DLD1 (cell line): ENCODE results near the gene FHAD1.
"Not testable (repeated sequence)": the region's sequence is repeated elsewhere in the genome, so short reads cannot be mapped to it uniquely, and the experiment has no call there.

ENCODE experiments used
- in situ Hi-C: cut with HindIII; loops from 2 replicates; pipeline ENCODE4 v1.10.0; 2017; ENCODE audit warnings: low sequenced_read_pairs

Gene FHAD1

DNA sequence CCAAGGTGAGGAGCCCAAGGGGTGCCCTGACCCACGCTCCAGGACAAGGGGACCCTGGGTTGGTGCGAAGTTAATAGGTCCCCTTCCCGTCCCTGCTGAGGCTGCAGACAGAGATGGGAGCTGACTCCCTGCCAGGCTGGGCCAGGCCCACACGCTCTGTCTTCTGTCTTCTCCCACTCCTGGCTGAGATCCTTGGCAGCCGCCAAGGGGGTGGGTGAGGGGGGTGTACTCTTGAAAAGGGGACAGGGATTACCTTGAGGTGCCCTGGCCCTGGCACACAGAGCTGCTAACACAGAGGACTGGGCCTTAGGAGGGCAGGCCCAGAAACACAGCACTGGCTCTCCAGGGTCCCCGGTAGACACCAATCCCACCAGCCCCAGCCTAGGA lies 180.2 kb downstream of the FHAD1 start:
- in situ Hi-C loops: no loop called here

GRCh38 chr1:15428252-15428651 lies 181.2 kb downstream of the FHAD1 start:
- in situ Hi-C loops: not testable (repeated sequence)

- in situ Hi-C loops: no loop called here
These were observed 181.9 kb downstream of the FHAD1 start for GRCh38 chr1:15428815-15429435.

- in situ Hi-C loops: no loop called here
These were observed 182.7 kb downstream of the FHAD1 start for GRCh38 chr1:15429701-15430149.

GRCh38 chr1:15430787-15431570 lies 184.0 kb downstream of the FHAD1 start:
- in situ Hi-C loops: no loop called here

DNA sequence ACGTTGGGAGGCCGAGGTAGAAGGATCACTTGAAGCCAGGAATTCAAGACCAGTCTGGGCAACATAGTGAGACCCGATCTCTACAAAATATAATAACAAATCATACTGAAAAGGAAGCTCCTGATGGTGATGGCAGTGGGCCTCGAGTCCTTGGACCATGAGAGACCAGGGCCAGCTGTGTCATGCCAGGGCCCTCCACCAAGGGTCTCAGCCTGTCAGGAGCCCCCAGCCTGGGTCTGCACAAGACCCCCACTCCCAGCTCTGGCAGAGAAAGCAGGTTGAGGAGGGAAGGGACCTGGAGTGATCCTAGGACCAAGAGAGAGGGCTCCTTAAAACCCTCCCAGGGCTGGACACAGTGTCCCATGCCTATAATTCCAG lies 184.5 kb downstream of the FHAD1 start:
- in situ Hi-C loops: no loop called here

GRCh38 chr1:15432324-15432723 lies 185.3 kb downstream of the FHAD1 start:
- in situ Hi-C loops: no loop called here

GRCh38 chr1:15433471-15433870 lies 186.4 kb downstream of the FHAD1 start:
- in situ Hi-C loops: no loop called here

DNA sequence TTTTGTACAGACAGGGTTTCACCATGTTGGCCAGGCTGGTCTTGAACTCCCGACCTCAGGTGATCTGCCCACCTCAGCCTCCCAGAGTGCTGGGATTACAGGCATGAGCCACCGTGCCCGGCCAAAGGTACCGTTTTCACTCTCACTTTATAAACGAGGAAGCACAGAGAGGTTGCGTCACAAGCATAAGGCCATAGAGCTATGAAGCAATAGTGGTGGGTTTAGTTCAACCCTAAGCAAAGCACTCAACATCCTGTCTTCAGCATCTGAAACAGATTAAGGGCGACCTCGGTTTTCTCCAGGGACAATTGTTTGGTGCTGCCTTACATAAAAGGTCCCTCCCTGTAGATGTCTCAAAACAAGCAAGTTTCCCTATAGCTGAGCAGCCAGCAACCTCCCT lies 187.7 kb downstream of the FHAD1 start:
- in situ Hi-C loops: not testable (repeated sequence)

DNA sequence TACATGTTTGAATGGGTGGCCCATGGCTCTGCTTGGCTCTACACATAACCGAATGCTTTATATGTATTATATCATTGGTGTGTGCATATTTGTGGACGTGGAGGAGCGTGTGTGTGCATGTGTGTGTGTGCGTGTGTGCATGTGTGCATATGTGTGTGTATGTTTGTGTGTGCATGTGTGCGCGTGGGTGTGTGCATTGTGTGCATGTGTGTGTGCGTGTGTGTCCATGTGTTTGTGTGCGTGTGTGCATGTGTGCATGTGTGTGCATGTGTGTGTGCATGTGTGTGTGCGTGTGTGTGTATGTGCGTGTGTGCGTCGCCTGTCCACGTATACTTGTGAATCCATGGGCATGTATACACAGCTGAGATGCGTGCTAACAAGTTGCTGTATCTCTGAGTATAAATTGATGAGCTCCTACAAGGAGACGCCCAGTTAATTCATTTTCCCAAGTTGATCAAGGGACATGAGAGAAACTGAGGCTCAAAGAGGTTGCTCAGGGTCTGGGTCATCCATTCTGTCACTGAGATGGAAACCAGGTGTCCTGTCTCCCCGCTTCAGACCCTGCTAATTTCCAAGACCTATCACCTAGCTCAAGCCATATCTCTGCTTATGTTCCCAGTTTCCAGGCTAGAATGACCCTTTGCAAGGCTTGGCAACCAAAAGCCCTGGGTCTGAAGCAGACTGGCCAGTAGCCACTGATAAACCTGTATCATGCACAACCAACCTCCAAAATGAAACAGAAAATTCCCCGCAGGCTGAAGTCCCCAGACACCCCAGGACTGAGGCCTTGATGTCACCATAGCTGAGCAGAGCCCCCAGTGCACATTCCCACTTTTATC lies 188.4 kb downstream of the FHAD1 start:
- in situ Hi-C loops: no loop called here

DNA sequence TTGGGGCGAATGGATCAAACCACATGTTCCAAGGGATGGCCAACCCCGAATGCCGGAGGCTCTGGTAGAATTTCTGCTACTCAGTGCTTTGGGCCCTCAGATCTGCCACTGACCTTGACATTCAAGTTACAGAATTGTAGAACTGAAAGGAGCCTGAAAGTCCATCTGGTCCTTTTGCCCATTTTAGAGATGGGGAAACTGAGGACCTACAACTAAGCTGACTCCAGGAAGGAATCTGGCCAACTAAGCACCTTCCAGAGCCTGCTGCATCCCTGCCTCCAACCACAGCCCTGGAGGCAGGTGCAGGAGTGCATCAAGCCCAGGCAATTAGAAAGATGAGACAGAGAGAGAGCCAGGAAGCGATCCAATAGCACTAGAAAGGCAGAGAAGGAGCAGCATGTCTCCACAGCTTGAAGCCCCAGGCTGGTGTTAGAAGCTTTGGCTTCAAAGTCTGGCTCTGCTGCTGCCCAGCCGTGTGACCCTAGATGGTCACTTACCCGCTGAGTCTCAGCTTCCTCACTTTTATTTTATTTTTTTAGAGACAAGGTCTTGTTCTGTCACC lies 189.9 kb downstream of the FHAD1 start:
- in situ Hi-C loops: no loop called here

GRCh38 chr1:15439325-15439724 lies 192.3 kb downstream of the FHAD1 start:
- in situ Hi-C loops: no loop called here

GRCh38 chr1:15440357-15440756 lies 193.3 kb downstream of the FHAD1 start:
- in situ Hi-C loops: loop anchor here (10.0 kb wide), 1 partner anchor 116 kb away; no protein-coding TSS in a partner anchor

DNA sequence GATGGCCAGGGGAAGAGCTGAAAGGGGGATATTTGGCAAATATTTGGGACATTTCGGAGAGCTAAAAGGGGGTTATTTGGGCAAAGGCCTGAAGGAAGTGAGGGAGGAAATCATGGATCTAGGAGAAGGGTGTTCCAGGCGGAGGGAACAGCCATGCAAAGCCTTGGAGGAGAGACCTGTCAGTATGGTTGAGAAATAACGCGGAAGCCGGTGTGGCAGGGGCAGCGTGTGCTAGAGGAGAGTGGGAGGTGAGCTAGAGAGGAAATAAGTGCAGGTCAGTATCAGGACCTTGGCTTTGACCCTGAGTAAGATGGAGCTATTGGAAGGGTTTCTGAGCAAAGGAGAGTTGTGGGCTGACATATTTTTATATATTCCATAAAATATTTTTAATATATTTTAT lies 194.2 kb downstream of the FHAD1 start:
- in situ Hi-C loops: loop anchor here (10.0 kb wide), 1 partner anchor 116 kb away; no protein-coding TSS in a partner anchor

- in situ Hi-C loops: loop anchor here (10.0 kb wide), 1 partner anchor 117 kb away; no protein-coding TSS in a partner anchor
These were observed 195.1 kb downstream of the FHAD1 start for GRCh38 chr1:15442119-15442518.

DNA sequence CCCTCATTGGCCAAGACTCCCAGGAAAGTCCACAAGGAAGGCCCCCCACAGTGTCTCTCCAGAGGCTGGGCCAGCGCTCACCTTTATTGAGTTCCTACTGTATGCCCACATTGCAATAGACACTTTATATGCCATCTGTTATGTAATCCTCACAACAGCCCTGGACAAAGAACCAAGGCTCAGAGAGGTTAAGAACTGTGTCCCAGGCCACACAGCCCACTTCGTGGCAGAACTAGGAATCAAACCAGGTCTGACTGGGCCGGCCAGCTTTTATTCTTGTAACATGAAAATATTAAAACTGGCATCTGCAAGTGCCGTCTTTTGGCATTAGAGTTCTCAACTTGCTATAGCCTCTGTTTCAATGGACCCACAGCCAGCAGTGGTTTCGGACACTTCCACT lies 195.7 kb downstream of the FHAD1 start:
- in situ Hi-C loops: loop anchor here (10.0 kb wide), 1 partner anchor 118 kb away; no protein-coding TSS in a partner anchor

- in situ Hi-C loops: loop anchor here (10.0 kb wide), 1 partner anchor 118 kb away; no protein-coding TSS in a partner anchor
These were observed 196.3 kb downstream of the FHAD1 start for GRCh38 chr1:15443281-15443680.

DNA sequence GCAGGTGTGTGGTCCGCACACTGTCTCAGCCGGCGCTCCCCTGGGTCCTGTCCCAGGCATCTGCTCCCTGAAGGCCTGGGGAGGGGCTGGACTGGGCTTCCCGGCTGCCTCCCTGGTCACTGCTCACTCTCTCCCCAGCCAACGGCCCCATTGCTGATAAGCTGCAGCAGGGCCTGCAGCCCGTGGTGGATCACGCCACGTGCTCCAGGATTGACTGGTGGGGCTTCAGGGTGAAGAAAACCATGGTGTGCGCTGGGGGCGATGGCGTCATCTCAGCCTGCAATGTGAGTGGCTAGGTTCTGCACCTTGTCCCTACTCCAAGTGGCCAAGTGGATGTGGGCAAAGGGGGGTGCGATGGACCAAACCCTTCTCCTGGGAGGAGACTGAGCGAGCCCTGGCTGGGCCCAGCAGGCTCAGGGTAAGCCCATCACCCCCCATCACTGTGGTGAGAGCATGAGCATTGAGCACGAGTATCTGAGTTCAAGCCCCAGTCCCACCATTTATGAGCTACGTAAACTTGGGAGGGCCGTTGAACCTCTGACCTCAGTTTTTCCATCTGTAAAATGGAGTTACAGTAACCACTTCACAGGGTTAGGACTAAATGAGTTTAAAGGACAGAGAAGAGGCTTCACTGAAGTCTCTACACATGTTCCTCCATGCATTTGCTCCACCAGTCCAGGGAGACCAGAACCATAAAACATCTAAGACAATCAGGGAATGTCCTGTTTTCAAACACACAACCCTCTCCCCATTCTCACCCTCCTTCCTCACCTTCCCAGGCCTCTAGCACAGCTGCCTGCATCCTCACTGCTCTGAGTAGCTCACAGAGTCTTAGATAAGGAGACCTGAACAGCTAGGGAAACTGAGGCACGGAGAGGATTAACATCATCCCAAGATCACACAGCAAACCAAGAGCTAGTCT lies 197.7 kb downstream of the FHAD1 start:
- in situ Hi-C loops: loop anchor here (10.0 kb wide), 1 partner anchor 120 kb away; no protein-coding TSS in a partner anchor

DNA sequence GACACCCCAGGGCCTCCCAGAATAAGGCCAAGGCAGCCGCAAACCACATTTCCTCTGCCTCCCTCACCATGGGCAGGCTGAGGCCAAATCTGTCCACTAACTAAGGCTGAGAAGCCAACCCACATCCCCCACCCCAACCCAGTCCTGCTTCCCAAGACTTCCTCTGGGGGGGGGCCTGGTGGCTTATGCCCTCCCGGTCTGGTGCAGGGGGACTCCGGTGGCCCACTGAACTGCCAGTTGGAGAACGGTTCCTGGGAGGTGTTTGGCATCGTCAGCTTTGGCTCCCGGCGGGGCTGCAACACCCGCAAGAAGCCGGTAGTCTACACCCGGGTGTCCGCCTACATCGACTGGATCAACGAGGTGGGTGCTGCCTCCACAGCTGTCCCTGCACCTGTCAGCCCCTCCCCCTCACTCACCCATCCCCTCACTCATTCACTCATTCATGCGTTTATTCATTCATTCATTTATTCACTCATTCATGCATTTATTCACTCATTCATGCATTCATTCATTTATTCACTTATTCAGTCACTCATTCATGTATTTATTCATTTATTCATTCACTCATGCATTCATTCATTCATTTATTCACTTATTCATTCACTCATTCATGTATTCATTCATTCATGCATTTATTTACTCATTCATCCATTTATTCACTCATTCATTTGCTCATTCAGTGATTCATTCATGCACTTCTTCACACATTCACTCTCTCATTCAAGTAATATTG lies 198.5 kb downstream of the FHAD1 start:
- in situ Hi-C loops: loop anchor here (10.0 kb wide), 1 partner anchor 121 kb away; no protein-coding TSS in a partner anchor
